Spleen (tissue), 11 donors: ENCODE results near the gene FBXO11. TPM values are rescaled to one million over a fixed set of nuclear protein-coding genes. Genes with fewer than 3 reads are reported as not detected.
A peak's percentile ranks its signal among the peaks of the same experiment; 100 is the strongest.

Experiments
- DNase-seq: peaks from one replicate; pipeline ENCODE4 v3.0.0-alpha.2; 2020
- H3K27ac ChIP-seq, 8 donors: fragments of 200-600 bp; sonication (generic) in 7 of 8; 1 replicate in 4 of 8; 2 replicates in 4 of 8; pipeline versions ENCODE4 v1.5.0 to v1.8.0; 2016 to 2021; ENCODE audit warnings: inconsistent platforms in 4 of 8, mild to moderate bottlenecking in 4 of 8, moderate library complexity in 1 of 8
- H3K27me3 ChIP-seq, 7 donors: fragments of 200-600 bp; sonication (generic) in 6 of 7; replicated peaks in 1 of 7; 1 replicate in 4 of 7; 2 replicates in 3 of 7; pipeline versions ENCODE4 v1.5.0 to v1.8.0; 2016 to 2021; ENCODE audit warnings: inconsistent platforms in 3 of 7, mild to moderate bottlenecking in 1 of 7
- H3K36me3 ChIP-seq, 6 donors: fragments of 200-600 bp; sonication (generic) in 5 of 6; 1 replicate in 4 of 6; 2 replicates in 2 of 6; pipeline versions ENCODE4 v1.5.0 to v1.8.0; 2016 to 2021; ENCODE audit warnings: inconsistent platforms in 2 of 6
- H3K4me1 ChIP-seq, 6 donors: fragments of 200-600 bp; sonication (generic) in 5 of 6; 1 replicate in 3 of 6; 2 replicates in 3 of 6; pipeline versions ENCODE4 v1.5.0 to v1.8.0; 2016 to 2021; ENCODE audit warnings: inconsistent platforms in 3 of 6
- H3K4me3 ChIP-seq, 8 donors: fragments of 200-600 bp; sonication (generic) in 7 of 8; 1 replicate in 4 of 8; 2 replicates in 4 of 8; pipeline versions ENCODE4 v1.5.0 to v1.8.0; 2016 to 2021; ENCODE audit warnings: inconsistent platforms in 4 of 8, mild to moderate bottlenecking in 4 of 8, moderate library complexity in 2 of 8
- H3K9me3 ChIP-seq, 8 donors: fragments of 200-600 bp; sonication (generic) in 7 of 8; 1 replicate in 4 of 8; 2 replicates in 4 of 8; pipeline versions ENCODE4 v1.5.0 to v1.8.0; 2016 to 2021; ENCODE audit warnings: inconsistent platforms in 4 of 8
- POLR2A ChIP-seq, 3 donors: fragments of 450-650 bp; IDR thresholded peaks; one replicate each; pipeline ENCODE4 v1.5.1; 2017; ENCODE audit warnings: antibody characterized with exemption in 3 of 3, mild to moderate bottlenecking in 1 of 3
- POLR2AphosphoS5 ChIP-seq, 3 donors: sonication (generic); formaldehyde crosslinking; IDR thresholded peaks; one replicate each; pipeline ENCODE4 v1.5.1; 2017; ENCODE audit warnings: antibody characterized with exemption in 3 of 3
- WGBS, 5 donors: extraction: QIAGEN DNeasy Blood & Tissue Kit in 3 of 5; methylation state at CpG; one replicate each; pipeline versions ENCODE4 v1.1.5 to v1.1.7; 2013 to 2018; 5-methylcytosine and 5-hydroxymethylcytosine counted together
- intact Hi-C: fragments of 100-400 bp; cut with DNase I; formaldehyde crosslinking; loops from one replicate; pipeline ENCODE4 v1.15.0; 2023; ENCODE audit warnings: low total_unique reads
- polyA plus RNA-seq, 3 donors: library from polyadenylated mRNA; stranded (reverse); fragments of 200-250 nt; gene quantifications; one replicate each; pipeline ENCODE4 v1.2.1, GENCODE V29; 2013
- total RNA-seq, 7 donors: library from RNA; depleted of rRNA in 3 of 7; stranded (reverse); fragments of >200 nt in 3 of 7; fragmentation: NEBNext Ultra II Directional in 4 of 7; extraction: Animal tissue kit (Norgen Biotek cat#: 25700) in 4 of 7; gene quantifications; one replicate each; pipeline versions ENCODE4 v1.1.0 to v1.2.1, GENCODE V29; 2016 to 2021
- TF ChIP-seq, protein P1 (sequence below), 11 experiments: fragments of 200-600 bp in 7 of 11; fragments of 450-650 bp in 4 of 11; sonication (generic) in 4 of 11; IDR thresholded peaks in 8 of 11; conservative IDR thresholded peaks in 3 of 11; 1 replicate in 7 of 11; 2 replicates in 4 of 11; pipeline versions ENCODE4 v1.4.0 to v1.8.0; 2016 to 2021; ENCODE audit warnings: antibody characterized with exemption in 11 of 11, inconsistent platforms in 4 of 11, mild to moderate bottlenecking in 1 of 11
- donor health status: healthy with polysubstance abuse.
- donor health status: DM: no; HTN: no; CAD: no; lungs with moderate emphysema.
- donor health status: DM: no; HTN: no; CAD: no.
- donor health status: Bipolar disorder and iron deficiency.
- donor health status: healthy.
- donor health status: DM: no; HTN: no; CAD: no.
- donor health status: DM: yes; HTN: yes; CAD: no.

The FBXO11 gene
- total and polyA plus RNA-seq, 10 donors = 23.9 to 91.3 (median 72.6) TPM

DNA sequence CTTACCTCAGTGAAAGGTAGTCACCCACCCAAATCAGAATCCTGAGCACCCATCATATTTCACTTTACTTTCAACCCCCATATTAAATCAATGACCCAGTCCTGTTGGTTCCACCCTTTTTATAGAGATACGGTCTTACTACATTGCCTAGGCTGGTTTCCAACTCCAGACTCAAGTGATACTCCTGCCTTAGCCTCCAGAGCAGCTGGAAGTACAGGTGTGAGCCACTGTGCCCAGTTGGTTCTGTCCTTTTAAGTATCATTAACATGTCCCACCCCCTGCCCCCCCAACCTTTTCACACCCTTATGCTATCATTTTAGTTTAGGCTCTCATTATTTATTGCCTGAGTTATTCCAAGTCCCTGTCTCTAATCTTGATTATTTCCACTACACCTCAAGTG, 94.6 kb downstream of the FBXO11 start:
- Histone ChIP-seq H3K4me1 (peaks cover 0 to 7% (median 0%) of the 10 kb centered on the region in 6 donors), H3K27me3 (no peaks in the 10 kb centered on the region), H3K27ac (no peak overlapping the region), H3K4me3 (no peak overlapping the region), H3K36me3 (peaks cover 3 to 100% (median 71%) of the 10 kb centered on the region in 6 donors), H3K9me3 (no peaks in the 10 kb centered on the region)
- no peak for DNase-seq
- 92 to 96% (median 94%) methylated on average over 1 of the region's 1 CpG for WGBS, 5 donors
- TF ChIP-seq POLR2AphosphoS5 (IDR thresholded peaks at IDR 0.05) (no peak), POLR2A (IDR thresholded peaks at IDR 0.05) (no peak)
- TF ChIP-seq, protein P1, sequence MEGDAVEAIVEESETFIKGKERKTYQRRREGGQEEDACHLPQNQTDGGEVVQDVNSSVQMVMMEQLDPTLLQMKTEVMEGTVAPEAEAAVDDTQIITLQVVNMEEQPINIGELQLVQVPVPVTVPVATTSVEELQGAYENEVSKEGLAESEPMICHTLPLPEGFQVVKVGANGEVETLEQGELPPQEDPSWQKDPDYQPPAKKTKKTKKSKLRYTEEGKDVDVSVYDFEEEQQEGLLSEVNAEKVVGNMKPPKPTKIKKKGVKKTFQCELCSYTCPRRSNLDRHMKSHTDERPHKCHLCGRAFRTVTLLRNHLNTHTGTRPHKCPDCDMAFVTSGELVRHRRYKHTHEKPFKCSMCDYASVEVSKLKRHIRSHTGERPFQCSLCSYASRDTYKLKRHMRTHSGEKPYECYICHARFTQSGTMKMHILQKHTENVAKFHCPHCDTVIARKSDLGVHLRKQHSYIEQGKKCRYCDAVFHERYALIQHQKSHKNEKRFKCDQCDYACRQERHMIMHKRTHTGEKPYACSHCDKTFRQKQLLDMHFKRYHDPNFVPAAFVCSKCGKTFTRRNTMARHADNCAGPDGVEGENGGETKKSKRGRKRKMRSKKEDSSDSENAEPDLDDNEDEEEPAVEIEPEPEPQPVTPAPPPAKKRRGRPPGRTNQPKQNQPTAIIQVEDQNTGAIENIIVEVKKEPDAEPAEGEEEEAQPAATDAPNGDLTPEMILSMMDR (IDR thresholded peaks at IDR 0.05 in 8 of 11, conservative IDR thresholded peaks at IDR 0.05 in 3 of 11) = no peak
- intact Hi-C loops = no loop called here

DNA sequence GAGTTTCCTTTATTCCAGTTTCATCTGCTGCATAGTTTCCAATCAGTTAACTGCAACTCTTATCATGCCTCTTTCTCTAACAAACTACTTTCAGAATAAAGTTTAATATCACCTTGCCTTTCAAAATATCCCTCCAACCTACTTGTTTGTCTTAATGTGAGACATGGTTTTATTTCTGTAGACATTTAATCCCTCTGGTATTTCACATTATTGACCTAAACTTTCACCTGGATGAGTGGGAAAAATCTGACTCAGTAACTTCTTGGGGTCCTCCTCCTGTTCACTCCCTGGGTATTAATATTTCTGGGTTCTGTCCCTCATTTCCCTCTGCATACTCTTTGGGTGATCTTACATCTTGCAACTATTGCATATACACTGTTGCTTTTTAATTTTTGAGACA, 95.4 kb downstream of the FBXO11 start:
- peaks cover 3 to 100% (median 72%) of the 10 kb centered on the region in 6 donors for H3K36me3 ChIP-seq
- no peak for DNase-seq
- H3K4me3 ChIP-seq = no peak overlapping the region
- H3K27me3 ChIP-seq = no peaks in the 10 kb centered on the region
- TF ChIP-seq POLR2A (IDR thresholded peaks at IDR 0.05) (no peak), POLR2AphosphoS5 (IDR thresholded peaks at IDR 0.05) (no peak)
- TF ChIP-seq, protein P1 (IDR thresholded peaks at IDR 0.05 in 8 of 11, conservative IDR thresholded peaks at IDR 0.05 in 3 of 11) = no peak
- intact Hi-C loops = no loop called here
- peaks cover 0 to 13% (median 0%) of the 10 kb centered on the region in 6 donors for H3K4me1 ChIP-seq
- H3K27ac ChIP-seq = no peak overlapping the region
- H3K9me3 ChIP-seq = no peaks in the 10 kb centered on the region

DNA sequence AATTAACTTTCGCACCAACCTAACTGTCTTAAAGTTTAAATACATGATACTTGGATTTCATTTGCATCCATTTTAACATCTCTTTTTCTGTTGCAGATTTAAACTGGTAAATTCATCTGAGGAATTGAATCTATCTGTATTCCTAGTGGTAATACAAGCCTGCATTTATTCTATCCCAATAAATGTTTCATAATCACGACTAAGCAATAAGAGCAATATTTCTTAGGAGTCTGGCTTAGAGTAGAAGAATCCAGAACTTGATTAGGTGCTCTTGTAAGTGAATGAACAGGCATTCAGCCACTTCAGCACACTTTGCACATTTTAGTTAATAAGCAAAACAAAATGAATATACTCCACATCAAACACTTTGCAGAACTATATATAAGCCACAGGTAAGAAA, 96.4 kb downstream of the FBXO11 start:
- no peak for TF ChIP-seq POLR2A (IDR thresholded peaks at IDR 0.05)
- TF ChIP-seq POLR2AphosphoS5 (IDR thresholded peaks at IDR 0.05) = no peak
- TF ChIP-seq, protein P1 (IDR thresholded peaks at IDR 0.05 in 8 of 11, conservative IDR thresholded peaks at IDR 0.05 in 3 of 11) = no peak
- intact Hi-C loops = no loop called here
- 87 to 97% (median 91%) methylated on average over 2 of the region's 2 CpGs for WGBS, 5 donors
- Histone ChIP-seq H3K9me3 (no peaks in the 10 kb centered on the region), H3K27me3 (no peaks in the 10 kb centered on the region), H3K27ac (no peak overlapping the region), H3K4me1 (peaks cover 0 to 20% (median 0%) of the 10 kb centered on the region in 6 donors), H3K36me3 (peaks cover 3 to 100% (median 72%) of the 10 kb centered on the region in 6 donors), H3K4me3 (no peak overlapping the region)
- DNase-seq = no peak

DNA sequence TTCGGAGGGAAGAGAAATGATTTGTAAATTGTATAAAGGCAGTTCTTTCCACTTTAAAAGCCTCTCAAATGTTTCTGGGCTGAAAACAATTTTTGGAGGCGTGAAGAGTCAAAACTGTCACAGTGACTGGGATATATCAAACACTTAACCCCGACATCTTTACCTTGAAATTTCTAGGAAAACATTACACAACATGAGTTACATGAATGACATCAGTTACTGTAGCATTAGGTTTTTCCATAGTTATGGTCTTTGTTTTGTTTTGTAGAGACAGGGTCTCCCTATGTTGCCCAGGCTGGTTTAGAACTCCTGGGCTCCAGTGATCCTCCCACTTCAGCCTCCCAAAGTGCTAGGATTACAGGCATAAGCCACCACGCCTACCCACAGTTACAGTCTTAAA, 97.7 kb downstream of the FBXO11 start:
- Histone ChIP-seq H3K27ac (no peak overlapping the region), H3K4me3 (no peak overlapping the region), H3K9me3 (peaks cover 0 to 9% (median 7%) of the 10 kb centered on the region in 8 donors), H3K4me1 (peaks cover 0 to 20% (median 0%) of the 10 kb centered on the region in 6 donors), H3K27me3 (no peaks in the 10 kb centered on the region), H3K36me3 (peaks cover 3 to 100% (median 76%) of the 10 kb centered on the region in 6 donors)
- 79 to 88% (median 81%) methylated on average over 4 of the region's 4 CpGs for WGBS, 5 donors
- no peak for DNase-seq
- TF ChIP-seq POLR2AphosphoS5 (IDR thresholded peaks at IDR 0.05) (peak in 1 of 3 donors; percentile 26), POLR2A (IDR thresholded peaks at IDR 0.05) (no peak)
- TF ChIP-seq, protein P1 (IDR thresholded peaks at IDR 0.05 in 8 of 11, conservative IDR thresholded peaks at IDR 0.05 in 3 of 11) = no peak
- intact Hi-C loops = no loop called here
